NCI-H2227 (cell line): ENCODE measurements around the gene PKD1.
A peak's percentile ranks its signal among the peaks of the same experiment; 100 is the strongest.

ENCODE experiments used
- DNase-seq: peaks from one replicate; lab custom pipeline; 2025; ENCODE audit not compliant: unreplicated experiment; lab: John Stamatoyannopoulos, UW

Gene PKD1

DNA sequence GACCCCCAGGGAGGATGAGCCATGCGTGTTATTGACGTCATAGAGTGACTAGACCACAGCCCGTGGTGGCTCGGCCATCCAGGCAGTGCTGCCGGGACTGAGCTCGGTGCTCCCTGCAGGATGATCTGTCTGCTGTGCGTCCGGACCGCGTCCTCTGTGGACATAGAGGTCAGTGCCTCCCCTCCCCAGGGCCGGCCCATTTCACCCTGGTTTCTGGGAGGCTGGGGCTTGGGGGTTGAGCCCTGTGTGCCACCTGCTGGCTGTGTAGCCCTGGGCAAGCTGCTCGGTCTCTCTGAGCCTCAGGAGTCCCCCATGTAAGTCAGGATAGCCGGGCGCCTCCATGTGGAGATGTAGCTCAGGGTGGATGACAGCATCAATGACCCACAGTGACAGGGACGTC lies 79.6 kb downstream of the PKD1 start:
- DNase-seq, result no peak

DNA sequence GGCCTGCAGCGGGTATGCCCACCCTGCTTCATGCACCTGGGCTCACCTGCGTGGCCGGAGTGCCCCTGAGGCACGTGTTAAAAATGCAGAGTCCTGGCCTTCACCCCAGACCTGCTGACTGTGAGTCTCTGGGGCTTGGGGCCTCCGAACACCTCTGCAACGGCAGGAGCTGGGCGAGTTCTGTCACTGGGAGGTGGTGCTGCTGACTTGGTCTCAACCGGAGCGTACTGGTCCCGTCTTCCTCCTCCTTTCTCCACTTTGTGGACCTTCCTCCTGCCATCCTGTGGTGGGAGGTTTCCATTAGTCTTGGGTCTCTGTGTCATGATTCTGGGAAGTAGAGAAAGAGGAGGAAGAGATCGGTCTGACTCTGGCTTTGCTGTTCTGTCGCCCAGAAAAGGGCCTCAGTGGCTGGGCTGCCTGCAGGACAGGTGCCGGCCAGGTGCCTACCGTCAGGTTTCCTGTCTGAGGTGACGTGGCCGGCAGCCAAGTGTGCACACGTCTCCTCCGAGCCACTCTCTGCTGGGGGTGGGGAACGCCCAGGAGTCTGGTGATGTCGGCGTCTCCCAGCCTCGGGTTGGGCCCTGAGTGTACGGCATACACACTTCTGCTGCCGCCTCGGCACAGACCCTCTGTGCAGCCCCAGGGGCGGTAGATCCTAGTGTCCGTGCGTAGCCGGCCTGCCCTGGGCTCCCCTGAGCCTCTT lies 81.0 kb downstream of the PKD1 start:
- no peak for DNase-seq

GRCh38 chr16:2053897-2054296 lies 81.8 kb downstream of the PKD1 start:
- no peak for DNase-seq

DNA sequence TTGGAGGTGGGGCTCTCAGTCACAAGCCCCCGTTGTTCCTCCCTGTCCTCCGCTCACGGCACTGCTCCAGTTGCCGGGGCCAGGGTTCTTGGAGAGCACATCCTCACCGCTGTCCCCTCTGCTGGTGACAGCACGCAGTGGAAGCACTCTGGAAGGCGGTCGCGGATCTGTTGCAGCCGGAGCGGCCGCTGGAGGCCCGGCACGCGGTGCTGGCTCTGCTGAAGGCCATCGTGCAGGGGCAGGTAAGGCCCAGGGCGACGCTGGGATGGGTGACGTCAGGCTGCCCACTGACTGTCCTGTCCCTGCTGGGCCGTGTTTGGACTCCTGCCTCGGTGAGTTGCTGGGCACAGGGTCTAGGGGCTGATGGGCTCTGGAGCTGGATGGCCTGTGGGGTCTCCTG lies 82.5 kb downstream of the PKD1 start:
- DNase-seq, result no peak

- no peak for DNase-seq
Measured at GRCh38 chr16:2048116-2048543, 87.6 kb downstream of the PKD1 start.

GRCh38 chr16:2047330-2048115 lies 88.2 kb downstream of the PKD1 start, which contains the start of the genes NTHL1 and TSC2:
Gene NTHL1, minus strand, starts transcription at chr16:2047834. Its CDS starts 11 bp downstream, at chr16:2047823.
Gene TSC2, plus strand, starts transcription at chr16:2047985. Its CDS starts 631 bp downstream, at chr16:2048616.
- peak; percentile 97 for DNase-seq

GRCh38 chr16:2046893-2047329 lies 88.8 kb downstream of the PKD1 start:
- no peak for DNase-seq

- DNase-seq, result no peak
Measured at GRCh38 chr16:2045965-2046892, 89.5 kb downstream of the PKD1 start.

- no peak for DNase-seq
Measured at GRCh38 chr16:2044541-2044940, 91.2 kb downstream of the PKD1 start.

DNA sequence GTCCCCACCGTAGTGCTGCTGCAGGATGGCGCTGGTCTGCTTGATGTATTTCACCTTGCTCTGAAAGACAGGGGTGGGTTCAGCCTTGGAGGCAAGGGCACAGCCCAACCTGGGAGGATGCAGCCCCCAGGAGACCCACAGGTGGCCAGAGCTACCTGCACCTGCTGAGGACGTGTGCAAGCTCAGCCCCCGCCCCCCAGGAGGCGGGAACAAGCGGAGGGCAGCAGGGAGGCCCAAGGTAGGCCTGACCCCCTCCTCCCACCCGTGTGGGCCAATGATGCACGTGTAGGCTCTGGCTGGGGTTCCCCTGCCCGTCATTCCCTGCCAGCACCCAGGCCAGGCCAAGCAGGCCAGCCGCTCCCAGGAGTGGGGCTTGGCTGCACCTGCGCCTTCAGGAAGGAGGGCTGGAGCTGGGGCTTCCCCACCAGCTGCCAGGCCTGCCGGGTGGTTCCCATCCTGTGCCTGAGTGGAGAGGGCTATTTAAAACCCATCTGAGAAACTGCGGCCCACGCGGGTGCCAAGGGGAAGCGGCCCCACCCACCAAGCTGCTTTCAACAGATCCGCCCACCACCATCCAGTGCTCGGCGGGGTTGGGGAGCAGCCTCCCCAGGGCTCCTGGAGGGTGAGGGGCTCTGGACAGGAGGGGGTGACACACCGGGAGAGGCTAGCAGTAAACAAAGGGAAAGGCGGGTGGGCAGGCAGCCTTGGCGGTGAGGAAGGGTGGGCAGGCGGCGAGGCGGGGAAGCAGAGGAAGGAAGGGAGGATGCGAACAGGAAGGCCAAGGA lies 91.8 kb downstream of the PKD1 start:
- DNase-seq, result peak; percentile 30

- no peak for DNase-seq
Measured at GRCh38 chr16:2042986-2043666, 92.6 kb downstream of the PKD1 start.

DNA sequence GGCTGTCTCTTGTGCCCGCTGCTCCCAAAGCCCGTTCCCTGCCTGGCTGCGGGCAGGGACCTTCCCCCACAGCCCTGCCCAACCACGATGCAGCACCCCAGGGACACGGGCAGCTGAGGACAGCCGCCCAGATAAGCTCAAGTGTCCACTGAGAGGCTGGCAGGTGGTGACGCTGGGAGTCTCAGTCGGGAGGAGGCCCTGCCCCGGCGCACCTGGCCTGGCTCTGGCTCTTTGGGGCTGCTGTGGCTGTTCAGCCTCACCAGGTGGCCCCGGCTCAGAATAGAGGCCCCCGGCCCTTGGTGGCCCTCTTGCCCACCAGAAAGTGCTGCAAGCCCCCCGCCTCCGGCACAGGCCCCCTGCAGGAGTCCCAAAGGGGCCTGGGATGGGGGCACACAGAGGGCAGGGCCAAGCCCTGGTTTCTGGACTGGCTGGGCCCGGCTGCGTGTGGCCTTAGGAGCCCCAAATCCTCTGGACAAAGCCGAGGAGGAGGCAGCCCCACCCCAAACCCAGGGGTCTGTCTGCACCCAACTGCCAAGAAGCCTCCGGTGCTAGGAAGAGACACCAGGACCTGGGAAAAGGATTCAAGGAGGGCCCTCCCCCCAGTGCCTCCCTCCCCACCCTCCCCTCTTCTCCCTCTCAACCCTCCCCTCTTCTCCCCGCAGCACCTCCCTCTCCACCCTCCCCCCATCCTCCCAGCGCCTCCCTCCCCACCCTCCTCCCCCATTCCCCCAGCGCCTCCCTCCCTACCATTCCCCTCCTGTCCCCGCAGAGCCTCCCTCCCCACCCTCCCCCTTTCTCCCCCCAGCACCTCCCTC lies 93.3 kb downstream of the PKD1 start:
- DNase-seq, result no peak

DNA sequence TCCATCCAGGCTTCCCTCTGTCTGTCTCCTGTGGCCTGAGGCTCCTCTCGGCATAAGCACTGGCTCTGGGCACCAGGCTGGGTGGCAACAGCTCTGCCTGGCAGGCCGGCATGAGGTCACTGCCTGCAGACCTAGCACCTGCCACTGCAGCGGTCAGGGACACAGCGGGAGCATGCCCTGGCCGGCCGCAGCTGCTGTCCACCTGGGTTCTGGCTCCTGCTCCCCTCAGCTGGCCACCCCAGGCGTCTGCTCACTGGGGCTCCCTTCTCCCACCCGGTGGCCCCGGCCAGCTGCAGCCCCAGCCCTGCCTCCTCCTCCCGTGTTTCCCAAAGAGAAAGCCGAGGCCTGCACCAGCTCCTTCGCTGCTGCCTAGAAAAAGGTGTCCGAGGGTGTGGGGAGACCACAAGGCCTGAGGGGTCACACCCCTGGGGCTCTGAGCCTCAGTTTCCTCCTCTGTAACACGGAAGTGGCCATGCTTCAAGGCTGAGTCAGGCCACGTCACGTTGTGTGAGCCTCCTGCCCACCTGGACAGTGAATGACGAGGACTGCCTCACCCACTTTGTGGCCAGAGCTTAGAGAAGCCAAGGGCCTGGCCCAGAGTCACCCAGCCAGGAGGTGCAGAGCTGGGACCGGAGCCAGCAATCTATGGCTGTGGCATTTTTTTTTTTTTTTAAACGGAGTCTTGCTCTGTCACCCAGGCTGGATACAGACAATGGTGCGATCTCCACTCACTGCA lies 94.7 kb downstream of the PKD1 start:
- no peak for DNase-seq

DNA sequence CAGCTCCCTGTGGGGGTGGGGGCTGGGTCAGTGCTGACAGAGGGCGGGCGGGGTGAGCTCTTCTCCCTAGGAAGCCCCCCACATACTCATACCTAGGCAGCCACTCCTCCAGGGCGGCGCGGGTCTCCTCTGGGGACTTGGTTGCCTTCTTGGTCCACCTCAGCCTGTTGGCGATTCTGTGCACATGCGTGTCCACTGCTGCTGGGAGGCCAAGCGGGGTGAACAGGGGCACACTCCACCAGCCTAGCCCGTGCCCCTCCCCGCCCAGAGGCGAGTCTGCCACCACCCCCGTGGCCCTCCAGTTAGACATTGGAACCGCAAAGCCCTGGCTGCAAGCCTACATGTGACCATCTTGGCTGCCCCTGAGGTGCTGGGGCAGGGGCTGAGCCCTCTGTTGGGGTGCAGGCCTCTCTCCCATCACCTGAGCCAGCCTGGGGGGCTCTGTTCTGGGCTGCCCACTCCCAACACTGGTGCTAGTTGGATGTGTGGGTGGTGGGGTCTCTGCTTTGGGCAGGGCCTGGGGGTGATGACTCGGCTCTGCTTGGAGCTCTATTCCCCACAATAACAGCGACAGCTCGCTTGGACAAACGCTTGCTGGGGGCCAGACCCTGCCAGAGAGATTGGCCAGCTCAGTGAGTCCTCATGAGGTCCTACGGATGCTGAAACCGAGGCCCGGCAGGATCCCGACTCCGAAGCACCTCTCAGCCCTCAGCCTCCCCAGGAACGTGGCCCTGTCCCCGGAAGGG lies 95.5 kb downstream of the PKD1 start:
- no peak for DNase-seq

- no peak for DNase-seq
Measured at GRCh38 chr16:2039274-2040031, 96.2 kb downstream of the PKD1 start.
